Neuronal stem cell (in vitro differentiated cells): Measurements from ENCODE around the gene HPX.

ENCODE experiments used
- DNase-seq: peaks from one replicate; pipeline ENCODE4 v3.0.0-alpha.2; 2013; ENCODE audit warnings: low spot score
- H2AFZ ChIP-seq: one replicate; pipeline ENCODE4 v1.6.1; 2013; ENCODE audit warnings: mild to moderate bottlenecking, low read length, inconsistent platforms
- H2AK5ac ChIP-seq: 2 replicates; pipeline ENCODE4 v1.6.1; 2013; ENCODE audit warnings: low read depth, mild to moderate bottlenecking, inconsistent platforms, low read length, moderate library complexity, mixed read lengths
- H2BK120ac ChIP-seq: 2 replicates; pipeline ENCODE4 v1.6.1; 2013; ENCODE audit warnings: low read depth, mild to moderate bottlenecking, inconsistent platforms, low read length, moderate library complexity, mixed read lengths
- H2BK12ac ChIP-seq: one replicate; pipeline ENCODE4 v1.6.1; 2013; ENCODE audit warnings: low read length, inconsistent platforms
- H2BK15ac ChIP-seq: 2 replicates; pipeline ENCODE4 v1.6.1; 2013; ENCODE audit warnings: mild to moderate bottlenecking, low read length, inconsistent platforms, mixed read lengths
- H2BK5ac ChIP-seq: one replicate; pipeline ENCODE4 v1.6.1; 2013; ENCODE audit warnings: inconsistent platforms, mild to moderate bottlenecking, low read length, moderate library complexity
- H3K14ac ChIP-seq: one replicate; pipeline ENCODE4 v1.6.1; 2013; ENCODE audit warnings: low read length, inconsistent platforms
- H3K18ac ChIP-seq: 2 replicates; pipeline ENCODE4 v1.6.1; 2013; ENCODE audit warnings: low read length, inconsistent platforms
- H3K23ac ChIP-seq: 2 replicates; pipeline ENCODE4 v1.6.1; 2013; ENCODE audit warnings: low read depth, mild to moderate bottlenecking, mixed read lengths, low read length, inconsistent platforms; ENCODE audit not compliant: poor library complexity
- H3K27ac ChIP-seq: replicated peaks from 3 replicates; pipeline ENCODE4 v1.5.1; 2013; ENCODE audit warnings: low read length, inconsistent platforms
- H3K27me3 ChIP-seq, 3 experiments: 2 replicates each; pipeline ENCODE4 v1.6.1; 2013; ENCODE audit warnings: low read length in 3 of 3, mild to moderate bottlenecking in 2 of 3, inconsistent platforms in 1 of 3, low read depth in 1 of 3, mixed read lengths in 1 of 3, moderate library complexity in 1 of 3; ENCODE audit not compliant: control insufficient read depth in 3 of 3, insufficient read depth in 3 of 3
- H3K36me3 ChIP-seq, 2 donors: replicated peaks in 1 of 2; 2 replicates each; pipeline ENCODE4 v1.6.1; 2013; ENCODE audit warnings: low read length in 2 of 2; ENCODE audit not compliant: control insufficient read depth in 2 of 2, insufficient read depth in 2 of 2
- H3K4ac ChIP-seq: 2 replicates; pipeline ENCODE4 v1.6.1; 2013; ENCODE audit warnings: inconsistent platforms, mild to moderate bottlenecking, low read length, moderate library complexity
- H3K4me1 ChIP-seq, 2 donors: 1 replicate in 1 of 2; 2 replicates in 1 of 2; pipeline ENCODE4 v1.6.1; 2013; ENCODE audit warnings: low read length in 2 of 2, low read depth in 1 of 2; ENCODE audit not compliant: control insufficient read depth in 2 of 2, insufficient read depth in 1 of 2
- H3K4me2 ChIP-seq: one replicate; pipeline ENCODE4 v1.6.1; 2013; ENCODE audit warnings: mild to moderate bottlenecking, low read length, inconsistent platforms; ENCODE audit not compliant: insufficient read depth, poor library complexity, severe bottlenecking
- H3K4me3 ChIP-seq, 2 donors: 2 replicates each; pipeline ENCODE4 v1.5.1; 2013; ENCODE audit warnings: low read length in 2 of 2, mild to moderate bottlenecking in 2 of 2, inconsistent platforms in 1 of 2, moderate library complexity in 1 of 2
- H3K79me1 ChIP-seq: one replicate; pipeline ENCODE4 v1.6.1; 2013; ENCODE audit warnings: low read depth, mild to moderate bottlenecking, inconsistent platforms, low read length, moderate library complexity
- H3K9ac ChIP-seq: one replicate; pipeline ENCODE4 v1.6.1; 2013; ENCODE audit warnings: mild to moderate bottlenecking, low read depth, low read length, inconsistent platforms; ENCODE audit not compliant: poor library complexity
- H3K9me3 ChIP-seq, 2 donors: replicated peaks in 1 of 2; 2 replicates each; pipeline versions ENCODE3 to v1.6.1; 2013; ENCODE audit warnings: low read length in 2 of 2, mild to moderate bottlenecking in 2 of 2, inconsistent platforms in 1 of 2, low read depth in 1 of 2, mixed read lengths in 1 of 2, moderate library complexity in 1 of 2; ENCODE audit not compliant: control insufficient read depth in 2 of 2, insufficient read depth in 1 of 2
- H4K8ac ChIP-seq: one replicate; pipeline ENCODE4 v1.6.1; 2013; ENCODE audit warnings: low read depth, mild to moderate bottlenecking, inconsistent platforms, low read length, moderate library complexity
- H4K91ac ChIP-seq: one replicate; pipeline ENCODE4 v1.6.1; 2013; ENCODE audit warnings: low read length, low read depth, mild to moderate bottlenecking, inconsistent platforms; ENCODE audit not compliant: poor library complexity
- WGBS, 2 donors: extraction: QIAGEN DNeasy Blood & Tissue Kit; methylation state at CpG; one replicate each; pipeline ENCODE4 v1.1.7; 2013; ENCODE audit warnings: missing lambda C conversion rate in 2 of 2, mixed read lengths in 1 of 2; ENCODE audit not compliant: insufficient read length in 2 of 2, insufficient replicate concordance in 1 of 2; ENCODE audit errors: extremely low coverage in 2 of 2; 5-methylcytosine and 5-hydroxymethylcytosine counted together

Gene HPX

GRCh38 chr11:6482441-6482840 is 41.7 kb upstream of the HPX start:
- Histone ChIP-seq H3K4ac (no peak overlapping the region), H3K9ac (no peak overlapping the region), H4K91ac (no peak overlapping the region), H3K18ac (no peak overlapping the region), H3K79me1 (peaks cover 14% of the 10 kb centered on the region), H3K4me1 (peaks cover 5 to 9% of the 10 kb centered on the region in 2 donors), H3K4me2 (peak overlapping the region; percentile 85), H3K23ac (no peak overlapping the region), H3K27ac (no peak overlapping the region), H2BK120ac (no peak overlapping the region), H2BK12ac (no peak overlapping the region), H2BK15ac (no peak overlapping the region), H3K36me3 (peaks cover 32 to 81% of the 10 kb centered on the region in 2 donors), H2AFZ (no peak overlapping the region), H3K14ac (no peak overlapping the region), H3K9me3 (no peaks in the 10 kb centered on the region), H3K27me3 (no peaks in the 10 kb centered on the region), H4K8ac (no peak overlapping the region), H2AK5ac (no peak overlapping the region), H3K4me3 (peak overlapping the region in 1 of 2 donors; percentile 84), H2BK5ac (no peak overlapping the region)
- DNase-seq = no peak
- no CpG with 5 or more reads among the region's 4 CpGs for WGBS, 2 donors

- WGBS, 2 donors = no CpG with 5 or more reads among the region's 13 CpGs
- Histone ChIP-seq H4K8ac (no peak overlapping the region), H2AK5ac (peak overlapping the region; percentile 36), H3K4me3 (peak overlapping the region; percentile 84 to 88), H3K79me1 (peaks cover 14% of the 10 kb centered on the region), H3K4ac (no peak overlapping the region), H3K4me2 (peak overlapping the region; percentile 85), H3K14ac (no peak overlapping the region), H2BK15ac (peak overlapping the region; percentile 5), H2AFZ (peak overlapping the region; percentile 70), H2BK120ac (no peak overlapping the region), H2BK12ac (no peak overlapping the region), H2BK5ac (peak overlapping the region; percentile 82), H3K27ac (peak overlapping the region; percentile 57), H4K91ac (no peak overlapping the region), H3K23ac (peak overlapping the region; percentile 86), H3K18ac (peak overlapping the region; percentile 78), H3K27me3 (no peaks in the 10 kb centered on the region), H3K4me1 (peaks cover 5 to 9% of the 10 kb centered on the region in 2 donors), H3K9me3 (no peaks in the 10 kb centered on the region), H3K9ac (peak overlapping the region; percentile 96), H3K36me3 (peaks cover 31 to 81% of the 10 kb centered on the region in 2 donors)
- no peak for DNase-seq
These were observed 41.1 kb upstream of the HPX start for GRCh38 chr11:6481924-6482275.

- Histone ChIP-seq H2BK5ac (peak within 1 kb of the TSS; percentile 82), H3K4me1 (peaks cover 5 to 9% of the 10 kb centered on the region in 2 donors), H3K14ac (no peak within 1 kb of the TSS), H3K4me3 (peak within 1 kb of the TSS; percentile 84 to 88), H3K27me3 (no peaks in the 10 kb centered on the region), H4K91ac (no peak within 1 kb of the TSS), H4K8ac (no peak within 1 kb of the TSS), H3K4ac (no peak within 1 kb of the TSS), H3K36me3 (peaks cover 27 to 80% of the 10 kb centered on the region in 2 donors), H2BK120ac (no peak within 1 kb of the TSS), H2BK12ac (peak within 1 kb of the TSS; percentile 33), H3K27ac (peak within 1 kb of the TSS; percentile 57), H2BK15ac (peak within 1 kb of the TSS; percentile 5), H3K79me1 (peaks cover 14% of the 10 kb centered on the region), H3K9ac (peak within 1 kb of the TSS; percentile 96), H3K18ac (peak within 1 kb of the TSS; percentile 86), H3K23ac (peak within 1 kb of the TSS; percentile 86), H2AK5ac (peak within 1 kb of the TSS; percentile 36), H3K4me2 (peak within 1 kb of the TSS; percentile 96), H3K9me3 (no peaks in the 10 kb centered on the region), H2AFZ (peak within 1 kb of the TSS; percentile 72)
- WGBS, 2 donors = no CpG with 5 or more reads among the region's 66 CpGs
- DNase-seq = peak; percentile 93
These were observed 40.5 kb upstream of the HPX start, which contains the start of the genes ARFIP2 and TIMM10B for GRCh38 chr11:6481012-6481923. Gene ARFIP2 (minus strand): TSS chr11:6481331. CDS start chr11:6480421, 910 bp downstream. Gene TIMM10B (plus strand): TSS chr11:6481501. CDS start chr11:6481517, 16 bp downstream.

GRCh38 chr11:6480299-6480914 is 39.6 kb upstream of the HPX start:
- no peaks in the 10 kb centered on the region for H3K27me3 ChIP-seq
- WGBS, 2 donors = no CpG with 5 or more reads among the region's 9 CpGs

More at GRCh38 chr11:6480299-6480914, 39.6 kb upstream of the HPX start:
- peak overlapping the region; percentile 82 for H3K9ac ChIP-seq
- no peak overlapping the region for H2BK15ac ChIP-seq
- H3K14ac ChIP-seq = no peak overlapping the region
- H4K8ac ChIP-seq = no peak overlapping the region
- H3K4me2 ChIP-seq = peak overlapping the region; percentile 96
- no peak overlapping the region for H3K23ac ChIP-seq
- no peak overlapping the region for H3K18ac ChIP-seq
- H3K27ac ChIP-seq = no peak overlapping the region
- peaks cover 27 to 75% of the 10 kb centered on the region in 2 donors for H3K36me3 ChIP-seq
- H3K4ac ChIP-seq = no peak overlapping the region
- H2BK12ac ChIP-seq = no peak overlapping the region
- no peak overlapping the region for H2AK5ac ChIP-seq
- no peak overlapping the region for H2BK120ac ChIP-seq
- peaks cover 14% of the 10 kb centered on the region for H3K79me1 ChIP-seq
- peaks cover 5 to 9% of the 10 kb centered on the region in 2 donors for H3K4me1 ChIP-seq
- H2BK5ac ChIP-seq = peak overlapping the region; percentile 82
- no peaks in the 10 kb centered on the region for H3K9me3 ChIP-seq
- no peak overlapping the region for H4K91ac ChIP-seq
- DNase-seq = no peak
- H2AFZ ChIP-seq = no peak overlapping the region
- H3K4me3 ChIP-seq = peak overlapping the region; percentile 84 to 88
